ENCODE measurements around the gene HLF. TPM values are rescaled to one million over a fixed set of nuclear protein-coding genes. Genes with fewer than 3 reads are reported as not detected.
A peak's percentile ranks its signal among the peaks of the same experiment; 100 is the strongest.

HLF gene
- total and polyA plus RNA-seq, 4 donors = 8.0 to 59.3 (median 24.6) TPM

- Histone ChIP-seq H3K4me3 (ENCODE audit: low read depth in 1 of 3, low read length in 3 of 3) (no peak overlapping the region), H3K9ac (ENCODE audit: low read depth in 1 of 2, low read length in 2 of 2) (no peak overlapping the region), H3K27ac (ENCODE audit: low read depth in 1 of 2, low read length in 2 of 2) (no peak overlapping the region), H3K36me3 (ENCODE audit: control insufficient read depth in 4 of 4, insufficient read depth in 3 of 4, low read depth in 1 of 4, low read length in 3 of 4) (peaks cover 0 to 3% (median 1%) of the 10 kb centered on the region in 4 donors), H3K9me3 (ENCODE audit: control insufficient read depth in 4 of 4, low read length in 3 of 4) (no peaks in the 10 kb centered on the region), H3K27me3 (ENCODE audit: control insufficient read depth in 4 of 4, insufficient read depth in 4 of 4, low read length in 3 of 4) (no peaks in the 10 kb centered on the region), H3K4me1 (ENCODE audit: control insufficient read depth in 4 of 4, insufficient read depth in 4 of 4, low read length in 3 of 4) (peaks cover 8 to 64% (median 53%) of the 10 kb centered on the region in 4 donors)
- DNase-seq (ENCODE audit: low spot score) = no peak
- no peak for TF ChIP-seq ZBTB33 (IDR thresholded peaks at IDR 0.05)
- no peak for TF ChIP-seq HNF4G (IDR thresholded peaks at IDR 0.05)
- no peak for TF ChIP-seq RAD21 (IDR thresholded peaks at IDR 0.05)
- TF ChIP-seq CTCF (IDR thresholded peaks at IDR 0.05; ENCODE audit: low read depth, low read length, missing input control) = no peak
- WGBS = 94% methylated on average over 10 of the region's 10 CpGs
Observed at GRCh38 chr17:55299162-55299838, 34.5 kb downstream of the HLF start.

GRCh38 chr17:55299890-55300289 lies 35.1 kb downstream of the HLF start:
- Histone ChIP-seq H3K36me3 (ENCODE audit: control insufficient read depth in 4 of 4, insufficient read depth in 3 of 4, low read depth in 1 of 4, low read length in 3 of 4) (peaks cover 0 to 3% (median 1%) of the 10 kb centered on the region in 4 donors), H3K9ac (ENCODE audit: low read depth in 1 of 2, low read length in 2 of 2) (peak overlapping the region in 1 of 2 donors; percentile 5), H3K27ac (ENCODE audit: low read depth in 1 of 2, low read length in 2 of 2) (peak overlapping the region in 1 of 2 donors; percentile 77), H3K9me3 (ENCODE audit: control insufficient read depth in 4 of 4, low read length in 3 of 4) (no peaks in the 10 kb centered on the region), H3K4me3 (ENCODE audit: low read depth in 1 of 3, low read length in 3 of 3) (no peak overlapping the region), H3K27me3 (ENCODE audit: control insufficient read depth in 4 of 4, insufficient read depth in 4 of 4, low read length in 3 of 4) (no peaks in the 10 kb centered on the region), H3K4me1 (ENCODE audit: control insufficient read depth in 4 of 4, insufficient read depth in 4 of 4, low read length in 3 of 4) (peaks cover 8 to 65% (median 52%) of the 10 kb centered on the region in 4 donors)
- TF ChIP-seq CTCF (IDR thresholded peaks at IDR 0.05; ENCODE audit: low read depth, low read length, missing input control) = no peak
- no peak for TF ChIP-seq RXRA (IDR thresholded peaks at IDR 0.05)
- 93% methylated on average over 4 of the region's 4 CpGs for WGBS
- DNase-seq (ENCODE audit: low spot score) = no peak

GRCh38 chr17:55300479-55301290 lies 35.9 kb downstream of the HLF start:
- H3K36me3 ChIP-seq (ENCODE audit: control insufficient read depth in 4 of 4, insufficient read depth in 3 of 4, low read depth in 1 of 4, low read length in 3 of 4) = peaks cover 0 to 3% (median 1%) of the 10 kb centered on the region in 4 donors
- DNase-seq (ENCODE audit: low spot score) = no peak
- H3K27me3 ChIP-seq (ENCODE audit: control insufficient read depth in 4 of 4, insufficient read depth in 4 of 4, low read length in 3 of 4) = no peaks in the 10 kb centered on the region
- no peaks in the 10 kb centered on the region for H3K9me3 ChIP-seq (ENCODE audit: control insufficient read depth in 4 of 4, low read length in 3 of 4)
- peak overlapping the region; percentile 51 to 77 for H3K27ac ChIP-seq (ENCODE audit: low read depth in 1 of 2, low read length in 2 of 2)
- no peak overlapping the region for H3K4me3 ChIP-seq (ENCODE audit: low read depth in 1 of 3, low read length in 3 of 3)
- peaks cover 13 to 71% (median 54%) of the 10 kb centered on the region in 4 donors for H3K4me1 ChIP-seq (ENCODE audit: control insufficient read depth in 4 of 4, insufficient read depth in 4 of 4, low read length in 3 of 4)
- 66% methylated on average over 6 of the region's 6 CpGs for WGBS
- H3K9ac ChIP-seq (ENCODE audit: low read depth in 1 of 2, low read length in 2 of 2) = peak overlapping the region in 1 of 2 donors; percentile 5
- peak; percentile 60 to 82 for TF ChIP-seq RXRA (IDR thresholded peaks at IDR 0.05)
- no peak for TF ChIP-seq JUND (IDR thresholded peaks at IDR 0.05)
- peak in 1 of 2 donors; percentile 43 for TF ChIP-seq HNF4A (conservative IDR thresholded peaks at IDR 0.05)
- TF ChIP-seq FOXA1 (IDR thresholded peaks at IDR 0.05) = no peak
- no peak for TF ChIP-seq ATF3 (IDR thresholded peaks at IDR 0.05)
- peak; percentile 14 for TF ChIP-seq MAX (IDR thresholded peaks at IDR 0.05)
- TF ChIP-seq HNF4G (IDR thresholded peaks at IDR 0.05) = no peak
- TF ChIP-seq EGR1 (IDR thresholded peaks at IDR 0.05; ENCODE audit: low read depth in 2 of 2) = no peak
- no peak for TF ChIP-seq ZBTB33 (IDR thresholded peaks at IDR 0.05)
- TF ChIP-seq GABPA (IDR thresholded peaks at IDR 0.05 in 1 of 2, conservative IDR thresholded peaks at IDR 0.05 in 1 of 2) = no peak
- TF ChIP-seq SP1 (IDR thresholded peaks at IDR 0.05) = peak; percentile 27
- no peak for TF ChIP-seq TAF1 (conservative IDR thresholded peaks at IDR 0.05)
- no peak for TF ChIP-seq FOXA2 (IDR thresholded peaks at IDR 0.05)
- TF ChIP-seq RAD21 (IDR thresholded peaks at IDR 0.05) = no peak

All from liver (tissue), 9 donors.